Psoas muscle (tissue), 8 donors: ENCODE data around the gene OTUD3. TPM values are rescaled to one million over a fixed set of nuclear protein-coding genes. Genes with fewer than 3 reads are reported as not detected.
"Not testable (repeated sequence)": the region's sequence is repeated elsewhere in the genome, so short reads cannot be mapped to it uniquely, and the experiment has no call there.

Experiments
- ATAC-seq, 4 donors: fragments of 200-7000 bp; cut with Tn5 transposase; one replicate each; pipeline ENCODE4 v1.9.1; 2020; ENCODE audit warnings: moderate library complexity in 3 of 4, mild to moderate bottlenecking in 2 of 4
- DNase-seq, 2 donors: peaks; one replicate each; pipeline ENCODE4 v3.0.0-alpha.2; 2020
- H3K27ac ChIP-seq: fragments of 200-600 bp; one replicate; pipeline ENCODE4 v1.8.0; 2022
- H3K27me3 ChIP-seq, 3 donors: fragments of 200-600 bp in 1 of 3; one replicate each; pipeline versions ENCODE4 v1.6.1 to v1.8.0; 2013 to 2022; ENCODE audit warnings: low read length in 2 of 3, mild to moderate bottlenecking in 2 of 3, moderate library complexity in 1 of 3; ENCODE audit not compliant: insufficient read depth in 3 of 3
- H3K36me3 ChIP-seq, 2 donors: fragments of 200-600 bp in 1 of 2; one replicate each; pipeline versions ENCODE4 v1.6.1 to v1.8.0; 2013 to 2022; ENCODE audit warnings: low read depth in 1 of 2, mild to moderate bottlenecking in 1 of 2, moderate library complexity in 1 of 2; ENCODE audit not compliant: insufficient read depth in 1 of 2
- H3K4me1 ChIP-seq: fragments of 200-600 bp; one replicate; pipeline ENCODE4 v1.8.0; 2022
- H3K4me3 ChIP-seq: fragments of 200-600 bp; one replicate; pipeline ENCODE4 v1.8.0; 2022; ENCODE audit warnings: mild to moderate bottlenecking
- H3K9me3 ChIP-seq: fragments of 200-600 bp; one replicate; pipeline ENCODE4 v1.8.0; 2022
- CTCF ChIP-seq: fragments of 200-600 bp; IDR thresholded peaks from one replicate; pipeline ENCODE4 v1.8.0; 2022; ENCODE audit warnings: antibody characterized with exemption
- WGBS, 3 donors: extraction: QIAGEN DNeasy Blood & Tissue Kit; methylation state at CpG; one replicate each; pipeline versions ENCODE4 v1.1.6 to v1.1.7; 2013; 5-methylcytosine and 5-hydroxymethylcytosine counted together
- intact Hi-C, 2 donors: fragments of 100-400 bp; cut with DNase I; formaldehyde crosslinking; loops; one replicate each; pipeline versions ENCODE4 v1.11.0 to v1.14.2; 2022
- polyA plus RNA-seq, 3 donors: library from polyadenylated mRNA; stranded (reverse); fragments of 200-250 nt; gene quantifications; one replicate each; pipeline ENCODE4 v1.2.3, GENCODE V29; 2013
- total RNA-seq, 4 donors: library from RNA; stranded (reverse); fragmentation: NEBNext Ultra II Directional in 2 of 4; extraction: Animal tissue kit (Norgen Biotek cat#: 25700) in 2 of 4; gene quantifications; one replicate each; pipeline versions ENCODE4 v1.2.1 to v1.2.4, GENCODE V29; 2021 to 2023
- donor health status: healthy with polysubstance abuse.
- donor health status: DM: no; HTN: no; CAD: no; lungs with moderate emphysema.
- donor health status: Bipolar disorder and iron deficiency.
- donor health status: healthy.
- donor health status: DM: yes; HTN: yes; CAD: no.
- donor health status: DM: no; HTN: no; CAD: no.
- donor health status: DM: no; HTN: no; CAD: no.
- donor health status: DM: yes; HTN: yes; CAD: no.

Gene OTUD3
- total and polyA plus RNA-seq, 7 donors = 2.3 to 7.6 (median 6.1) TPM

- ATAC-seq = no peak
- Histone ChIP-seq H3K27me3 (no peaks in the 10 kb centered on the region), H3K36me3 (no peaks in the 10 kb centered on the region), H3K4me3 (no peak overlapping the region), H3K4me1 (peaks cover 9% of the 10 kb centered on the region), H3K9me3 (peaks cover 5% of the 10 kb centered on the region), H3K27ac (no peak overlapping the region)
- no peak for TF ChIP-seq CTCF
- DNase-seq = no peak
- intact Hi-C loops = loop anchor here in 1 of 2 donors (10.0 kb wide), 1 partner anchor 140 kb away; no protein-coding TSS in a partner anchor
- WGBS, 3 donors = 84 to 98% (median 97%) methylated on average over 1 of the region's 1 CpG
Measured at GRCh38 chr1:19864570-19865160, 17.5 kb upstream of the OTUD3 start.

- Histone ChIP-seq H3K27me3 (no peaks in the 10 kb centered on the region), H3K27ac (peak overlapping the region; percentile 59), H3K9me3 (peaks cover 5% of the 10 kb centered on the region), H3K4me3 (no peak overlapping the region), H3K4me1 (peaks cover 9% of the 10 kb centered on the region), H3K36me3 (no peaks in the 10 kb centered on the region)
- TF ChIP-seq CTCF = no peak
- no peak for ATAC-seq
- intact Hi-C loops = loop anchor here in 1 of 2 donors (10.0 kb wide), 1 partner anchor 141 kb away; no protein-coding TSS in a partner anchor
- DNase-seq = no peak
- WGBS, 3 donors = 76 to 90% (median 81%) methylated on average over 1 of the region's 1 CpG
Measured at GRCh38 chr1:19866029-19866428, 16.2 kb upstream of the OTUD3 start.

- H3K4me3 ChIP-seq = no peak overlapping the region
- ATAC-seq (peak; percentile 81 to 90 (median 88)), DNase-seq (no peak)
- no peaks in the 10 kb centered on the region for H3K36me3 ChIP-seq
- peaks cover 0 to 3% (median 0%) of the 10 kb centered on the region in 3 donors for H3K27me3 ChIP-seq
- intact Hi-C loops = loop anchor here in 1 of 2 donors (10.0 kb wide), 1 partner anchor 142 kb away; no protein-coding TSS in a partner anchor
- TF ChIP-seq CTCF = no peak
- peaks cover 9% of the 10 kb centered on the region for H3K4me1 ChIP-seq
- peak overlapping the region; percentile 59 for H3K27ac ChIP-seq
- 8 to 26% (median 18%) methylated on average over 1 of the region's 1 CpG for WGBS, 3 donors
- peaks cover 5% of the 10 kb centered on the region for H3K9me3 ChIP-seq
Measured at GRCh38 chr1:19866758-19867157, 15.4 kb upstream of the OTUD3 start.

DNA sequence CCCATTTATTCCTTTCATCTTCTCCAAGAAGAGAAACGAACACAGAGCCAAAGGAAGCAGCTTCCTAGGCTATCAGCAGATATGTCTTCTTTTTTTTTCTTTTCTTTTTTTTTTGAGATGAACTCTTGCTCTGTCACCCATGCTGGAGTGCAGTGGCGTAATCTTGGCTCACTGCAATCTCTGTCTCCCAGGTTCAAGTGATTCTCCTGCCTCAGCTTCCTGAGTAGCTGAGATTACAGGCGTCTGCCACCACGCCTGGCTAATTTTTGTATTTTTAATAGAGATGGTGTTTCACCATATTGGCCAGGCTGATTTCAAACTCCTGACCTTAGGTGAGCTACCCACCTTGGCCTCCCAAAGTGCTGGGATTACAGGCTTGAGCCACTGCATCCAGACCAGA is 13.6 kb upstream of the OTUD3 start:
- H3K36me3 ChIP-seq, DNase-seq, H3K9me3 ChIP-seq, ATAC-seq, H3K4me1 ChIP-seq, H3K27ac ChIP-seq, H3K4me3 ChIP-seq: not testable (repeated sequence)
- intact Hi-C loops = loop anchor here in 1 of 2 donors (10.0 kb wide), 1 partner anchor 144 kb away; no protein-coding TSS in a partner anchor
- peaks cover 0 to 14% (median 0%) of the 10 kb centered on the region in 3 donors for H3K27me3 ChIP-seq
- WGBS, 3 donors = 73 to 85% (median 83%) methylated on average over 4 of the region's 4 CpGs

DNA sequence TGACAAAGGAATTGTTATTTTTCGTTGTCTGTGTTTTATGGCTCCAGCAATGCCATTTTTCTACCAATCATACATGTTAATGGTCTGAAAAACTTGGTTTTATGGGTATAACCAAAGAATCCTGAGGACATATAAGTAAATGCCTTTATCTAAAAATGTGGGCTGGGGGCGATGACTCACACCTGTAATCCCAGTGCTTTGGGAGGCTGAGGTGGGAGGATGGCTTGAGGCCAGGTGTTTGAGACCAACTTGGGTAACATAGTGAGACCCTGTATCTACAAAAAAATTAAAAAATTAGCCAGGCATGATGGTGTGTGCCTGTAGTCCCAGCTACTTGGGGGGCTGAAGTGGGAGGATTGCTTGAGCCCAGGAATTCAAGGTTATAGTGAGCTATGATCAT is 12.7 kb upstream of the OTUD3 start:
- 77 to 84% (median 84%) methylated on average over 2 of the region's 2 CpGs for WGBS, 3 donors
- H3K9me3 ChIP-seq, H3K4me3 ChIP-seq, H3K36me3 ChIP-seq, H3K27ac ChIP-seq, DNase-seq, ATAC-seq, H3K4me1 ChIP-seq: not testable (repeated sequence)
- peaks cover 0 to 15% (median 0%) of the 10 kb centered on the region in 3 donors for H3K27me3 ChIP-seq
- intact Hi-C loops = loop anchor here in 1 of 2 donors (10.0 kb wide), 1 partner anchor 145 kb away; no protein-coding TSS in a partner anchor
